ENCODE measurements around the gene GPR31.
A peak's percentile ranks its signal among the peaks of the same experiment; 100 is the strongest.

The GPR31 gene

DNA sequence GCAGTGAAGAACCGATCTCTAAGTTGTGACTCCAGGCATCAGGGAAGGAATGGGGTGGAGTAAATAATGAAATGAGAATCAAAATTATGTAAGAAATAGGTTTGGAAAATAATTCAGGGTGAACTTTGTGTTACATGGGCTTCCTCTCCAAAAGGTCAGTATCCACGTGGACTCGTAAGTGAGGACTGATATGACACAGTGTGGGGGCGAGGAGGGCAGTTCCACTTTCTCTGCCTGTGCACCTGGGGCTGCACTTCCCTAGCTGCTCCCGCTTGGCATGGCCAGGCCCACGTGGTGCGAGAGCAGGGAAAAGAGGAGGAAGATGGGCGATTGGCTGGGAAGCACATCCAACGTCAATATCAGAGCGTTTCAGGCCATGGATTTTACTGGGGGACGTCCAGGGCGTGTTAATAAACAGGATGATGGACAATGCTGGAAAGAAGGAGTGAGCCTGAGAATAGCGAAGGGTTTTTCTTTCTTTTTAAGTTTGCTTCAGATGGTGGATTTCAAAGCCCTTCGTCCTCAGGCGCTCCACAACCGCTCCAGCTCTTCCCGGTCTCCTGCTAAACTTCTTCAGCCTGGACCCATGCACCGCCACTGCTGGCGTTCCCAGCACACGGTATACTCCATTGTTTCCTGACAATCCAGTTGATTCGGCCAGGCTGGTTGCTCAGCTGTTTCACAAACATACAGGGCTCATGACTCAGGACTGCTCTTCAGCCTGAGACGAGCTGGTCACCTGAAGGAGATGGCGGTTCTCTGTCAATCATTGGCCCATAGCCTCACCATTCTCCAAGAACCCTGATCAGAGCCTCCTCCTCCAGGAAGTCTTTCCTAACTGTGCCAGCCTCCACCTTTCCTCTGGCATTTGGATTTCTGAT lies 23.1 kb downstream of the GPR31 start:
- Histone ChIP-seq H3K27ac (ENCODE audit: extremely low read depth, low read depth, low read length) (no peak overlapping the region), H3K4me3 (ENCODE audit: low read depth, low read length) (no peak overlapping the region), H3K9me3 (ENCODE audit: control insufficient read depth, insufficient read depth, low read depth, low read length) (no peaks in the 10 kb centered on the region), H3K4me1 (ENCODE audit: control insufficient read depth, insufficient read depth, low read length) (no peaks in the 10 kb centered on the region), H3K36me3 (ENCODE audit: control insufficient read depth in 2 of 2, insufficient read depth in 1 of 2, low read length in 2 of 2) (no peaks in the 10 kb centered on the region)
- TF ChIP-seq ZNF837 (tag by site-specific recombination; IDR thresholded peaks at IDR 0.05) (no peak), ZNF211 (tag by site-specific recombination; IDR thresholded peaks at IDR 0.05; ENCODE audit: low read depth) (no peak), REPIN1 (tag by site-specific recombination; IDR thresholded peaks at IDR 0.05; ENCODE audit: low read depth) (no peak), ZNF140 (tag by site-specific recombination; IDR thresholded peaks at IDR 0.05) (no peak), ZNF138 (tag by site-specific recombination; IDR thresholded peaks at IDR 0.05; ENCODE audit: borderline replicate concordance) (no peak), ZSCAN16 (tag by site-specific recombination; IDR thresholded peaks at IDR 0.05) (no peak)
- ChIA-PET POLR2A (no interaction called here), CTCF (interaction anchor here (1.1 to 2.2 kb wide), 2 partner anchors 7 to 359 kb away, joined by 3 to 20 read pairs; no protein-coding TSS in a partner anchor)

DNA sequence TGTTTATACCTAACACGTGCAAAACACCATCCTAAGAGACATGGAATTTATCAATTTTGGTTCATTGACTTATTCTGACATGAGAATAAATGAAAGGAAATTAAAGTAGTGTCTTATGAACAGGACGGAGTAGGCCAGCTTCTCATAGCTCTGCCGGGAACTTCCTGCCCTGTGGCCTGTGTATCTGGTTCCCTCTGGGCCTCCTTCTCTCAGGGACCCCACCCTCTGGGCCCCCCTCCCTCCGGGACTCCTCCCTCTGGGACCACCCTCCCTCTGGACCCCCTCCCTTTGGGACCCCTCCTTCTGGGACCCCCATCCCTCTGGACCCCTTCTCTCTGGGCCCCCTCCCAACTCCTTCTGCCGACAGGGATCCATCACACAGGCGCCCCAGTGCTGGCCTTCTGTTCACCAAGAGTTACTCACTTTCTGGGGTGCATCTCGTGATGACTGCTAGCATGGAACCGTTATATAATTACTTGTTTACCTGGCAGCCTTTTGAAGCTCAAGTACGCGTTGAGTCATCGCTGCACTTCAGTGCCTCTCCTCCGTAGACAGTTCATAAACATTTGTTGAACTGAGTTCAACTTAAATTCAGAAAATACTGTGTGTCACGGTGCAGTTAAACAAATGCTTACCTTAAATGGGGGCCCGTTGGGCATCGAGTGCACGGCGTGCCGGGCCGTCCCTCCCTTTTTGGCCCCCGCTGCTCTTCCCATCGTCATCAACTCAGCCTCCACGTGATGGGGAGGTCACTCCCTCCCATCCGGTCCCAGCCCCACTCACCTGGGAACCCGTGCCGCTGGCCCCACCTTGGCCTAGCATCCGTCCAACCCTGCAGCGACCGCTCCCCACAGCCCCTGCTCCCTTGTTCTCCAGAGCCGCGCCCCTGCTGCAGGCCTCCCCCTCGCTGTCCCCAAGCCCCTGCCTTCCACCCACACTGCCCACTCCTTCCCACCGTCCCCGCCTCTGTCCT lies 26.8 kb downstream of the GPR31 start:
- CTCF ChIA-PET: interaction anchor here (0.6 to 1.5 kb wide), 4 partner anchors 99 to 419 kb away, joined by 3 to 4 read pairs (median 3); no protein-coding TSS in a partner anchor

DNA sequence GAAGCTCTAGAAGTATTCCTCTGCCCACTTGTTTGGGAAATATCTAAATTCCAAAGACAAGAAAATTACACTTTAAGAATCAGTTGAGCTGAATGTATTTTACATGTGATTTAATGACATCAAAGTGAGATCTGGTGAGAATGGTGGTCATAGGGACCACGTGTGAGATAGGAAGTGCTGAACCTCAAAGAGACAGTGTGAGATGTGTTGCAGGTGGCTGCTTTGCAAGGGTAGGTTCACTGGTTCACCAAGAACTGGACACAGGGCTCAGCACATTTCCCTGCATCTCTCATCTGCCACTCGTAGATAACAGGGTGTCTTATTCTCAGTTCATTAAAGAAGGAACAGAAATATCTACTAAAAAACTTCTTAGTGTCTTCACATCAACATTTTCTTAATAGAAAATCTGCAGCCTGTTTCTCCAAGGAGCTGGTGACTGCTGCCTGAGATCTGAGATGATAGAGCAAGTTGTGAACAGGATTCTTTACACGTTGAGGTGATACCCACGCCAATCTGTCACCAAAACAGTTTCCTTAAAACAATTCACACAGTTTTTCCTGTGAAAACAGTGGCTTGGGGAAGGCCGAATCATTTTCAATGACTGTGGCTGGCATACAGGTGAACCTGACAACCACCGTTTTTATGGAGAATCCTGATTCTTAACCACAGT lies 27.6 kb downstream of the GPR31 start:
- Histone ChIP-seq H3K9me3 (ENCODE audit: control insufficient read depth, insufficient read depth, low read depth, low read length) (no peaks in the 10 kb centered on the region), H3K4me3 (ENCODE audit: low read depth, low read length) (no peak overlapping the region), H3K36me3 (ENCODE audit: control insufficient read depth in 2 of 2, insufficient read depth in 1 of 2, low read length in 2 of 2) (no peaks in the 10 kb centered on the region), H3K27ac (ENCODE audit: extremely low read depth, low read depth, low read length) (no peak overlapping the region), H3K4me1 (ENCODE audit: control insufficient read depth, insufficient read depth, low read length) (no peaks in the 10 kb centered on the region)
- ChIA-PET POLR2A (interaction anchor here (1.4 kb wide), 1 partner anchor 131 kb away, joined by 3 read pairs; the partner anchor contains the start of gene CEP43), CTCF (interaction anchor here (0.6 to 1.8 kb wide), 4 partner anchors 9 to 355 kb away, joined by 3 to 6 read pairs (median 3); no protein-coding TSS in a partner anchor)
- TF ChIP-seq, protein P1, sequence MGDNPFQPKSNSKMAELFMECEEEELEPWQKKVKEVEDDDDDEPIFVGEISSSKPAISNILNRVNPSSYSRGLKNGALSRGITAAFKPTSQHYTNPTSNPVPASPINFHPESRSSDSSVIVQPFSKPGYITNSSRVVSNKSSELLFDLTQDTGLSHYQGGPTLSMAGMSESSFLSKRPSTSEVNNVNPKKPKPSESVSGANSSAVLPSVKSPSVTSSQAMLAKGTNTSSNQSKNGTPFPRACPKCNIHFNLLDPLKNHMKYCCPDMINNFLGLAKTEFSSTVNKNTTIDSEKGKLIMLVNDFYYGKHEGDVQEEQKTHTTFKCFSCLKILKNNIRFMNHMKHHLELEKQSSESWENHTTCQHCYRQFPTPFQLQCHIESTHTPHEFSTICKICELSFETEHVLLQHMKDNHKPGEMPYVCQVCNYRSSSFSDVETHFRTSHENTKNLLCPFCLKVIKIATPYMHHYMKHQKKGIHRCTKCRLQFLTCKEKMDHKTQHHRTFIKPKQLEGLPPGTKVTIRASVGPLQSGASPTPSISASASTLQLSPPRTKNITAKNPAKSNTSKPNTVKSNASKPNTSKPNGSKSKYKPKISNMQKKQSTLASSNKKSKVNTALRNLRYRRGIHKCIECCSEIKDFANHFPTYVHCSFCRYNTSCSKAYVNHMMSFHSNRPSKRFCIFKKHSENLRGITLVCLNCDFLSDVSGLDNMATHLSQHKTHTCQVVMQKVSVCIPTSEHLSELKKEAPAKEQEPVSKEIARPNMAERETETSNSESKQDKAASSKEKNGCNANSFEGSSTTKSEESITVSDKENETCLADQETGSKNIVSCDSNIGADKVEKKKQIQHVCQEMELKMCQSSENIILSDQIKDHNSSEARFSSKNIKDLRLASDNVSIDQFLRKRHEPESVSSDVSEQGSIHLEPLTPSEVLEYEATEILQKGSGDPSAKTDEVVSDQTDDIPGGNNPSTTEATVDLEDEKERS (tag by site-specific recombination; IDR thresholded peaks at IDR 0.05): no peak
- TF ChIP-seq ZNF19 (tag by site-specific recombination; IDR thresholded peaks at IDR 0.05; ENCODE audit: low read depth) (no peak), ZNF121 (tag by site-specific recombination; IDR thresholded peaks at IDR 0.05) (no peak), ZNF510 (tag by site-specific recombination; IDR thresholded peaks at IDR 0.05; ENCODE audit: insufficient replicate concordance) (no peak)
- TF ChIP-seq, protein P2, sequence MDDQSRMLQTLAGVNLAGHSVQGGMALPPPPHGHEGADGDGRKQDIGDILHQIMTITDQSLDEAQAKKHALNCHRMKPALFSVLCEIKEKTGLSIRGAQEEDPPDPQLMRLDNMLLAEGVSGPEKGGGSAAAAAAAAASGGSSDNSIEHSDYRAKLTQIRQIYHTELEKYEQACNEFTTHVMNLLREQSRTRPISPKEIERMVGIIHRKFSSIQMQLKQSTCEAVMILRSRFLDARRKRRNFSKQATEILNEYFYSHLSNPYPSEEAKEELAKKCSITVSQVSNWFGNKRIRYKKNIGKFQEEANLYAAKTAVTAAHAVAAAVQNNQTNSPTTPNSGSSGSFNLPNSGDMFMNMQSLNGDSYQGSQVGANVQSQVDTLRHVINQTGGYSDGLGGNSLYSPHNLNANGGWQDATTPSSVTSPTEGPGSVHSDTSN (CRISPR knock-in tag; IDR thresholded peaks at IDR 0.05): no peak
- TF ChIP-seq, protein P3, sequence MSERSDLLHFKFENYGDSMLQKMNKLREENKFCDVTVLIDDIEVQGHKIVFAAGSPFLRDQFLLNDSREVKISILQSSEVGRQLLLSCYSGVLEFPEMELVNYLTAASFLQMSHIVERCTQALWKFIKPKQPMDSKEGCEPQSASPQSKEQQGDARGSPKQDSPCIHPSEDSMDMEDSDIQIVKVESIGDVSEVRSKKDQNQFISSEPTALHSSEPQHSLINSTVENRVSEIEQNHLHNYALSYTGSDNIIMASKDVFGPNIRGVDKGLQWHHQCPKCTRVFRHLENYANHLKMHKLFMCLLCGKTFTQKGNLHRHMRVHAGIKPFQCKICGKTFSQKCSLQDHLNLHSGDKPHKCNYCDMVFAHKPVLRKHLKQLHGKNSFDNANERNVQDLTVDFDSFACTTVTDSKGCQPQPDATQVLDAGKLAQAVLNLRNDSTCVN (tag by site-specific recombination; optimal IDR thresholded peaks at IDR 0.05): no peak

More for the DNA sequence above, 26.8 kb downstream of the GPR31 start:
- H3K4me1 ChIP-seq (ENCODE audit: control insufficient read depth, insufficient read depth, low read length): no peaks in the 10 kb centered on the region
- H3K4me3 ChIP-seq (ENCODE audit: low read depth, low read length): no peak overlapping the region
- no peaks in the 10 kb centered on the region for H3K36me3 ChIP-seq (ENCODE audit: control insufficient read depth in 2 of 2, insufficient read depth in 1 of 2, low read length in 2 of 2)
- TF ChIP-seq ZFHX2 (tag by site-specific recombination; conservative IDR thresholded peaks at IDR 0.05) (peak; percentile 10; the same call in 1 of the 2 replicates), YY2 (tag by site-specific recombination; IDR thresholded peaks at IDR 0.05) (no peak), EGR2 (tag by site-specific recombination; IDR thresholded peaks at IDR 0.05; ENCODE audit: low read depth) (peak; percentile 24; the same call in 1 of the 2 replicates)
- H3K9me3 ChIP-seq (ENCODE audit: control insufficient read depth, insufficient read depth, low read depth, low read length): no peaks in the 10 kb centered on the region
- H3K27ac ChIP-seq (ENCODE audit: extremely low read depth, low read depth, low read length): no peak overlapping the region
- POLR2A ChIA-PET: no interaction called here
